Glutamatergic neuron (in vitro differentiated cells): ENCODE results near the gene LRFN4. TPM values are rescaled to one million over a fixed set of nuclear protein-coding genes. Genes with fewer than 3 reads are reported as not detected.
A peak's percentile ranks its signal among the peaks of the same experiment; 100 is the strongest.

Experiments
- DNase-seq: peaks from one replicate; pipeline ENCODE4 v3.0.0; 2022
- H3K27ac Mint-ChIP-seq: one replicate; pipeline ENCODE4 v1.8.0; 2020; ENCODE audit warnings: mild to moderate bottlenecking, mixed read lengths, inconsistent platforms; ENCODE audit not compliant: unreplicated experiment
- H3K27me3 Mint-ChIP-seq: one replicate; pipeline ENCODE4 v1.8.0; 2020; ENCODE audit warnings: mild to moderate bottlenecking, moderate library complexity, mixed read lengths, inconsistent platforms; ENCODE audit not compliant: unreplicated experiment
- H3K36me3 Mint-ChIP-seq: one replicate; pipeline ENCODE4 v1.8.0; 2020; ENCODE audit warnings: mild to moderate bottlenecking, mixed read lengths, inconsistent platforms; ENCODE audit not compliant: unreplicated experiment
- H3K4me1 Mint-ChIP-seq: one replicate; pipeline ENCODE4 v1.8.0; 2020; ENCODE audit warnings: mild to moderate bottlenecking, low read depth, mixed read lengths, inconsistent platforms; ENCODE audit not compliant: unreplicated experiment
- H3K4me3 Mint-ChIP-seq: one replicate; pipeline ENCODE4 v1.8.0; 2020; ENCODE audit warnings: mild to moderate bottlenecking, mixed read lengths, inconsistent platforms; ENCODE audit not compliant: unreplicated experiment
- H3K9me3 Mint-ChIP-seq: one replicate; pipeline ENCODE4 v1.8.0; 2020; ENCODE audit warnings: mild to moderate bottlenecking, moderate library complexity, mixed read lengths, inconsistent platforms; ENCODE audit not compliant: unreplicated experiment
- CTCF ChIP-seq: fragments of 200-600 bp; sonication (generic); IDR thresholded peaks from one replicate; pipeline ENCODE4 v1.5.0; 2021; ENCODE audit not compliant: partially characterized antibody, unreplicated experiment
- total RNA-seq: library from RNA; stranded (reverse); fragmentation: NEBNext Ultra II Directional; extraction: Animal tissue kit (Norgen Biotek cat#: 25700); gene quantifications from one replicate; pipeline ENCODE4 v1.2.1, GENCODE V29; 2021; ENCODE audit not compliant: unreplicated experiment

The LRFN4 gene
- total RNA-seq, 1 donor from 2014 or later = 67.1 TPM

- Mint-ChIP-seq H3K36me3 (no peaks in the 10 kb centered on the region), H3K9me3 (no peaks in the 10 kb centered on the region), H3K27me3 (no peaks in the 10 kb centered on the region), H3K4me1 (peaks cover 7% of the 10 kb centered on the region), H3K4me3 (no peak overlapping the region), H3K27ac (no peak overlapping the region)
- no peak for TF ChIP-seq CTCF
- DNase-seq = no peak
These were observed 48.2 kb downstream of the LRFN4 start for GRCh38 chr11:66904981-66905521.

GRCh38 chr11:66905631-66906030, 48.8 kb downstream of the LRFN4 start:
- H3K4me1 Mint-ChIP-seq = peaks cover 7% of the 10 kb centered on the region
- H3K4me3 Mint-ChIP-seq = no peak overlapping the region

GRCh38 chr11:66906061-66906733, 49.3 kb downstream of the LRFN4 start:
- Mint-ChIP-seq H3K4me3 (peak overlapping the region; percentile 36), H3K9me3 (no peaks in the 10 kb centered on the region), H3K4me1 (peaks cover 7% of the 10 kb centered on the region), H3K36me3 (no peaks in the 10 kb centered on the region), H3K27ac (no peak overlapping the region), H3K27me3 (no peaks in the 10 kb centered on the region)
- no peak for DNase-seq
- no peak for TF ChIP-seq CTCF

More at GRCh38 chr11:66905631-66906030, 48.8 kb downstream of the LRFN4 start:
- no peaks in the 10 kb centered on the region for H3K27me3 Mint-ChIP-seq
- TF ChIP-seq CTCF = no peak
- no peak overlapping the region for H3K27ac Mint-ChIP-seq
- H3K36me3 Mint-ChIP-seq = no peaks in the 10 kb centered on the region
- no peak for DNase-seq
- H3K9me3 Mint-ChIP-seq = no peaks in the 10 kb centered on the region

GRCh38 chr11:66907751-66908630, 51.1 kb downstream of the LRFN4 start:
- H3K4me1 Mint-ChIP-seq = peaks cover 8% of the 10 kb centered on the region

More at GRCh38 chr11:66907751-66908630, 51.1 kb downstream of the LRFN4 start:
- no peaks in the 10 kb centered on the region for H3K9me3 Mint-ChIP-seq
- peak overlapping the region; percentile 53 for H3K27ac Mint-ChIP-seq
- H3K4me3 Mint-ChIP-seq = no peak overlapping the region
- H3K36me3 Mint-ChIP-seq = no peaks in the 10 kb centered on the region
- no peaks in the 10 kb centered on the region for H3K27me3 Mint-ChIP-seq
- no peak for TF ChIP-seq CTCF
- DNase-seq = no peak
